Gastroesophageal sphincter (tissue), 4 donors: ENCODE measurements around the gene STARD8. TPM values are rescaled to one million over a fixed set of nuclear protein-coding genes. Genes with fewer than 3 reads are reported as not detected.

ENCODE experiments used
- ATAC-seq: fragments of 150-250 bp; one replicate; pipeline ENCODE4 v1.9.1; 2016; ENCODE audit warnings: mild to moderate bottlenecking, moderate library complexity
- H3K27ac ChIP-seq, 4 donors: fragments of 200-600 bp; sonication (generic) in 3 of 4; 1 replicate in 3 of 4; 2 replicates in 1 of 4; pipeline ENCODE4 v1.5.1; 2016 to 2019
- H3K27me3 ChIP-seq: fragments of 200-600 bp; sonication (generic); one replicate; pipeline ENCODE4 v1.5.1; 2019
- H3K36me3 ChIP-seq, 2 donors: fragments of 200-600 bp; sonication (generic); one replicate each; pipeline ENCODE4 v1.5.1; 2019; ENCODE audit warnings: control low read depth in 1 of 2
- H3K4me1 ChIP-seq, 3 donors: fragments of 200-600 bp; sonication (generic); 1 replicate in 2 of 3; 2 replicates in 1 of 3; pipeline ENCODE4 v1.5.1; 2016 to 2019; ENCODE audit warnings: control low read depth in 2 of 3
- H3K4me3 ChIP-seq, 2 donors: fragments of 200-600 bp; sonication (generic); one replicate each; pipeline ENCODE4 v1.5.1; 2019; ENCODE audit warnings: mild to moderate bottlenecking in 1 of 2, moderate library complexity in 1 of 2
- H3K9me3 ChIP-seq, 3 donors: fragments of 200-600 bp; sonication (generic); one replicate each; pipeline ENCODE4 v1.5.1; 2017 to 2019; ENCODE audit warnings: control low read depth in 2 of 3
- CTCF ChIP-seq, 4 experiments: fragments of 200-600 bp in 2 of 4; fragments of 450-650 bp in 2 of 4; sonication (generic) in 1 of 4; IDR thresholded peaks; one replicate each; pipeline ENCODE4 v1.5.1; 2017 to 2019; ENCODE audit warnings: antibody characterized with exemption in 4 of 4, mild to moderate bottlenecking in 2 of 4, moderate library complexity in 2 of 4
- EP300 ChIP-seq: sonication (generic); formaldehyde crosslinking; IDR thresholded peaks from one replicate; pipeline ENCODE4 v1.6.1; 2017; ENCODE audit warnings: antibody characterized with exemption, mild to moderate bottlenecking
- POLR2A ChIP-seq, 2 donors: fragments of 450-650 bp; IDR thresholded peaks; one replicate each; pipeline ENCODE4 v1.6.1; 2017; ENCODE audit warnings: antibody characterized with exemption in 2 of 2, mild to moderate bottlenecking in 2 of 2, moderate library complexity in 1 of 2
- POLR2AphosphoS5 ChIP-seq: sonication (generic); formaldehyde crosslinking; IDR thresholded peaks from one replicate; pipeline ENCODE4 v1.6.1; 2017; ENCODE audit warnings: antibody characterized with exemption
- WGBS, 2 donors: methylation state at CpG; one replicate each; pipeline ENCODE4 v1.1.5; 2018; ENCODE audit warnings: low coverage in 1 of 2; 5-methylcytosine and 5-hydroxymethylcytosine counted together
- total RNA-seq, 4 donors: library from RNA; depleted of rRNA; stranded (reverse); fragments of >200 nt; gene quantifications; one replicate each; pipeline ENCODE4 v1.1.0, GENCODE V29; 2016

The STARD8 gene
- total RNA-seq, 4 donors from 2014 or later = 8.9 to 15.8 (median 10.8) TPM

GRCh38 chrX:68753218-68753617 is 105.8 kb downstream of the STARD8 start:
- Histone ChIP-seq H3K27me3 (no peaks in the 10 kb centered on the region), H3K4me3 (no peak overlapping the region), H3K36me3 (no peaks in the 10 kb centered on the region), H3K4me1 (peaks cover 0 to 31% (median 0%) of the 10 kb centered on the region in 3 donors), H3K27ac (no peak overlapping the region), H3K9me3 (no peaks in the 10 kb centered on the region)
- ATAC-seq = no peak
- 86% methylated on average over 2 of the region's 2 CpGs; no CpG with 5 or more reads in 1 of the 2 donors for WGBS, 2 donors
- no peak for TF ChIP-seq POLR2AphosphoS5

GRCh38 chrX:68754406-68754805 is 106.9 kb downstream of the STARD8 start:
- Histone ChIP-seq H3K36me3 (no peaks in the 10 kb centered on the region), H3K9me3 (no peaks in the 10 kb centered on the region), H3K27ac (peak overlapping the region in 2 of 4 donors; percentile 44 to 65), H3K27me3 (no peaks in the 10 kb centered on the region), H3K4me3 (no peak overlapping the region), H3K4me1 (peaks cover 0 to 39% (median 0%) of the 10 kb centered on the region in 3 donors)
- TF ChIP-seq CTCF (IDR thresholded peaks at IDR 0.05) (no peak), EP300 (no peak), POLR2A (IDR thresholded peaks at IDR 0.05) (no peak), POLR2AphosphoS5 (no peak)
- ATAC-seq = no peak
- 84% methylated on average over 5 of the region's 7 CpGs; no CpG with 5 or more reads in 1 of the 2 donors for WGBS, 2 donors

GRCh38 chrX:68755616-68756125 is 108.2 kb downstream of the STARD8 start:
- Histone ChIP-seq H3K4me3 (no peak overlapping the region), H3K36me3 (no peaks in the 10 kb centered on the region), H3K9me3 (no peaks in the 10 kb centered on the region), H3K4me1 (peaks cover 0 to 39% (median 0%) of the 10 kb centered on the region in 3 donors), H3K27ac (peak overlapping the region; percentile 37 to 96 (median 54)), H3K27me3 (no peaks in the 10 kb centered on the region)
- TF ChIP-seq POLR2A (IDR thresholded peaks at IDR 0.05) = no peak
- no peak for ATAC-seq
- WGBS, 2 donors = 14% methylated on average over 1 of the region's 3 CpGs; no CpG with 5 or more reads in 1 of the 2 donors

- no peak for TF ChIP-seq CTCF (IDR thresholded peaks at IDR 0.05)
- WGBS, 2 donors = 54% methylated on average over 3 of the region's 4 CpGs; no CpG with 5 or more reads in 1 of the 2 donors
- ATAC-seq = peak; percentile 33
- Histone ChIP-seq H3K4me3 (no peak overlapping the region), H3K27me3 (no peaks in the 10 kb centered on the region), H3K4me1 (peaks cover 0 to 55% (median 0%) of the 10 kb centered on the region in 3 donors), H3K27ac (peak overlapping the region in 3 of 4 donors; percentile 44 to 96 (median 65)), H3K36me3 (no peaks in the 10 kb centered on the region), H3K9me3 (no peaks in the 10 kb centered on the region)
Observed at GRCh38 chrX:68757331-68757730, 109.9 kb downstream of the STARD8 start.

- Histone ChIP-seq H3K27ac (peak overlapping the region in 3 of 4 donors; percentile 13 to 55 (median 44)), H3K36me3 (no peaks in the 10 kb centered on the region), H3K4me1 (peaks cover 0 to 59% (median 0%) of the 10 kb centered on the region in 3 donors), H3K9me3 (no peaks in the 10 kb centered on the region), H3K4me3 (no peak overlapping the region), H3K27me3 (no peaks in the 10 kb centered on the region)
- TF ChIP-seq CTCF (IDR thresholded peaks at IDR 0.05) (no peak), POLR2A (IDR thresholded peaks at IDR 0.05) (no peak), EP300 (peak; percentile 58), POLR2AphosphoS5 (peak; percentile 48)
- peak; percentile 8 for ATAC-seq
- 60% methylated on average over 1 of the region's 2 CpGs; no CpG with 5 or more reads in 1 of the 2 donors for WGBS, 2 donors
Observed at GRCh38 chrX:68757731-68758130, 110.3 kb downstream of the STARD8 start.

- H3K27ac ChIP-seq = peak overlapping the region in 1 of 4 donors; percentile 55
- no peak for ATAC-seq
- H3K36me3 ChIP-seq = no peaks in the 10 kb centered on the region
- TF ChIP-seq EP300 (no peak), CTCF (IDR thresholded peaks at IDR 0.05) (no peak), POLR2A (IDR thresholded peaks at IDR 0.05) (no peak), POLR2AphosphoS5 (no peak)
- WGBS, 2 donors = 60% methylated on average over 1 of the region's 2 CpGs; no CpG with 5 or more reads in 1 of the 2 donors
- peaks cover 0 to 68% (median 0%) of the 10 kb centered on the region in 3 donors for H3K4me1 ChIP-seq
- no peaks in the 10 kb centered on the region for H3K27me3 ChIP-seq
- H3K9me3 ChIP-seq = no peaks in the 10 kb centered on the region
- no peak overlapping the region for H3K4me3 ChIP-seq
Observed at GRCh38 chrX:68758671-68759070, 111.2 kb downstream of the STARD8 start.
